ENCODE data around the gene SIT1. TPM values are rescaled to one million over a fixed set of nuclear protein-coding genes. Genes with fewer than 3 reads are reported as not detected.

SIT1 gene
- total and polyA plus RNA-seq, 2 experiments from 2014 or later = 13.2 to 14.7 TPM

- peak overlapping the region; percentile 95 for H3K4me3 Mint-ChIP-seq
- H3K4me1 Mint-ChIP-seq = peaks cover 30% of the 10 kb centered on the region
- peaks cover 22% of the 10 kb centered on the region for H3K36me3 Mint-ChIP-seq (ENCODE audit: low read depth)
- peak; percentile 64 for DNase-seq (ENCODE audit: low spot score)
- H3K27me3 ChIP-seq (ENCODE audit: insufficient read depth) = no peaks in the 10 kb centered on the region
- no peak overlapping the region for H3K27ac Mint-ChIP-seq
- peaks cover 17% of the 10 kb centered on the region; the same call in 1 of the 2 replicates for H3K4me1 ChIP-seq (ENCODE audit: insufficient read depth)
- H3K9me2 ChIP-seq (ENCODE audit: insufficient read depth) = no peaks in the 10 kb centered on the region
- H3K79me2 ChIP-seq (replicated peaks; ENCODE audit: insufficient read depth) = peaks cover 22% of the 10 kb centered on the region
- H4K20me1 ChIP-seq (replicated peaks; ENCODE audit: insufficient read depth) = peaks cover 6% of the 10 kb centered on the region; the same call in 1 of the 2 replicates
- no peak for TF ChIP-seq ZNF331 (CRISPR knock-in tag; IDR thresholded peaks at IDR 0.05; ENCODE audit: low read depth)
- TF ChIP-seq, protein P1, sequence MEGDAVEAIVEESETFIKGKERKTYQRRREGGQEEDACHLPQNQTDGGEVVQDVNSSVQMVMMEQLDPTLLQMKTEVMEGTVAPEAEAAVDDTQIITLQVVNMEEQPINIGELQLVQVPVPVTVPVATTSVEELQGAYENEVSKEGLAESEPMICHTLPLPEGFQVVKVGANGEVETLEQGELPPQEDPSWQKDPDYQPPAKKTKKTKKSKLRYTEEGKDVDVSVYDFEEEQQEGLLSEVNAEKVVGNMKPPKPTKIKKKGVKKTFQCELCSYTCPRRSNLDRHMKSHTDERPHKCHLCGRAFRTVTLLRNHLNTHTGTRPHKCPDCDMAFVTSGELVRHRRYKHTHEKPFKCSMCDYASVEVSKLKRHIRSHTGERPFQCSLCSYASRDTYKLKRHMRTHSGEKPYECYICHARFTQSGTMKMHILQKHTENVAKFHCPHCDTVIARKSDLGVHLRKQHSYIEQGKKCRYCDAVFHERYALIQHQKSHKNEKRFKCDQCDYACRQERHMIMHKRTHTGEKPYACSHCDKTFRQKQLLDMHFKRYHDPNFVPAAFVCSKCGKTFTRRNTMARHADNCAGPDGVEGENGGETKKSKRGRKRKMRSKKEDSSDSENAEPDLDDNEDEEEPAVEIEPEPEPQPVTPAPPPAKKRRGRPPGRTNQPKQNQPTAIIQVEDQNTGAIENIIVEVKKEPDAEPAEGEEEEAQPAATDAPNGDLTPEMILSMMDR (conservative IDR thresholded peaks at IDR 0.05; ENCODE audit: low read depth in 2 of 2) = peak; percentile 13 to 26; a peak in 3 of 4 replicates
- peak overlapping the region; percentile 94; the same call in 1 of the 2 replicates for H3K4me3 ChIP-seq
- H3K27me3 Mint-ChIP-seq (ENCODE audit: insufficient read depth, low read depth, poor library complexity) = peaks cover 7% of the 10 kb centered on the region
- ATAC-seq = peak; percentile 3; the same call in 2 of the 3 replicates
- no peaks in the 10 kb centered on the region; the same call in 1 of the 3 replicates for H3K9me3 Mint-ChIP-seq
- no peak overlapping the region for H3K27ac ChIP-seq (ENCODE audit: low read depth)
- peak overlapping the region; percentile 96 for H3K4me2 ChIP-seq
- H3K36me3 ChIP-seq (ENCODE audit: insufficient read depth) = no peaks in the 10 kb centered on the region
- H2AFZ ChIP-seq = no peak overlapping the region
- peaks cover under 1% of the 10 kb centered on the region for H3F3A ChIP-seq (replicated peaks; ENCODE audit: low read depth)
Observed at GRCh38 chr9:35691757-35692301, 41.1 kb upstream of the SIT1 start.

DNA sequence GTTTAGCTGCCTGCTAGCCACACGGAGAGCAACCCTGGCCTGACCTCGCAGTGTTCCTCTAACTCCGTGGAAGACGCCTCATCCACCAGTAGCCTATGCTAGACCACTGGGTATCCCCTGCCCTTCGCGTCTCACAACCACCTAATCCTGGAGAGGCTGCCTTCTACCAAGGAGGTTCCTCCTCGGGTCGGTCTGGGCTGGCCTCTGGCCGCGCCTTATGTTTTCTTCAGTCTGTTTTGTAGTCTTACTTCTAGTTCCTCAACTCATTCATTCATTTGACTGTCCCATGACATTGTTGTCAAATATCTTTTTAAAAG is 40.6 kb upstream of the SIT1 start:
- Histone ChIP-seq H3F3A (replicated peaks; ENCODE audit: low read depth) (no peaks in the 10 kb centered on the region), H3K36me3 (ENCODE audit: insufficient read depth) (no peaks in the 10 kb centered on the region), H3K4me3 (peak overlapping the region; percentile 94), H4K20me1 (replicated peaks; ENCODE audit: insufficient read depth) (peaks cover 6% of the 10 kb centered on the region; the same call in 1 of the 2 replicates), H3K4me2 (peak overlapping the region; percentile 96), H2AFZ (peak overlapping the region; percentile 92; the same call in 1 of the 2 replicates), H3K9me2 (ENCODE audit: insufficient read depth) (no peaks in the 10 kb centered on the region), H3K79me2 (replicated peaks; ENCODE audit: insufficient read depth) (peaks cover 22% of the 10 kb centered on the region), H3K4me1 (ENCODE audit: insufficient read depth) (peaks cover 17% of the 10 kb centered on the region; the same call in 1 of the 2 replicates), H3K27me3 (ENCODE audit: insufficient read depth) (no peaks in the 10 kb centered on the region), H3K27ac (ENCODE audit: low read depth) (no peak overlapping the region; the same call in 1 of the 2 replicates)
- peak; percentile 38 for ATAC-seq
- Mint-ChIP-seq H3K4me3 (peak overlapping the region; percentile 95), H3K9me3 (no peaks in the 10 kb centered on the region; the same call in 1 of the 3 replicates), H3K36me3 (ENCODE audit: low read depth) (peaks cover 27% of the 10 kb centered on the region), H3K27me3 (ENCODE audit: insufficient read depth, low read depth, poor library complexity) (peaks cover 3% of the 10 kb centered on the region), H3K4me1 (peaks cover 33% of the 10 kb centered on the region), H3K27ac (peak overlapping the region; percentile 79; the same call in 1 of the 2 replicates)
- peak; percentile 60 for DNase-seq (ENCODE audit: low spot score)
- no peak for TF ChIP-seq JUNB (IDR thresholded peaks at IDR 0.05; ENCODE audit: unreplicated experiment)
- no peak for TF ChIP-seq NANOG (IDR thresholded peaks at IDR 0.05; ENCODE audit: borderline replicate concordance)
- no peak; the same call in 1 of the 2 replicates for TF ChIP-seq ETS1 (IDR thresholded peaks at IDR 0.05)
- no peak for TF ChIP-seq POLR2AphosphoS5 (IDR thresholded peaks at IDR 0.05; ENCODE audit: low read depth)
- no peak for TF ChIP-seq STAT1 (IDR thresholded peaks at IDR 0.05; ENCODE audit: unreplicated experiment)
- TF ChIP-seq EZH2phosphoT487 (IDR thresholded peaks at IDR 0.05; ENCODE audit: unreplicated experiment) = no peak
- TF ChIP-seq CREB1 (CRISPR knock-in tag; IDR thresholded peaks at IDR 0.05; ENCODE audit: low read depth) = no peak
- no peak for TF ChIP-seq ZNF331 (CRISPR knock-in tag; IDR thresholded peaks at IDR 0.05; ENCODE audit: low read depth)
- TF ChIP-seq EZH2 (IDR thresholded peaks at IDR 0.05; ENCODE audit: low read depth, unreplicated experiment) = no peak
- no peak for TF ChIP-seq ZNF462 (CRISPR knock-in tag; IDR thresholded peaks at IDR 0.05)

All from GM23338 (cell line).